Ovary (tissue), 9 donors: ENCODE results near the gene RABGAP1L. TPM values are rescaled to one million over a fixed set of nuclear protein-coding genes. Genes with fewer than 3 reads are reported as not detected.

Experiments used
- DNase-seq, 5 donors: peaks; one replicate each; pipeline ENCODE4 v3.0.0-alpha.2; 2019 to 2020
- H3K27ac ChIP-seq, 2 donors: fragments of 200-600 bp; one replicate each; pipeline versions ENCODE4 v1.5.1 to v1.8.0; 2019 to 2022
- H3K27me3 ChIP-seq: fragments of 200-600 bp; one replicate; pipeline ENCODE4 v1.8.0; 2022
- H3K36me3 ChIP-seq: fragments of 200-600 bp; sonication (generic); one replicate; pipeline ENCODE4 v1.5.1; 2019
- H3K4me1 ChIP-seq: one replicate; pipeline ENCODE4 v1.8.1; 2013; ENCODE audit warnings: mild to moderate bottlenecking, moderate library complexity; ENCODE audit not compliant: insufficient read depth
- H3K4me3 ChIP-seq: fragments of 200-600 bp; sonication (generic); one replicate; pipeline ENCODE4 v1.5.1; 2017
- H3K9me3 ChIP-seq, 2 donors: fragments of 200-600 bp in 1 of 2; sonication (generic) in 1 of 2; one replicate each; pipeline versions ENCODE4 v1.5.1 to v1.8.1; 2013 to 2019; ENCODE audit warnings: mild to moderate bottlenecking in 1 of 2, moderate library complexity in 1 of 2
- CTCF ChIP-seq, 3 donors: fragments of 450-650 bp in 2 of 3; fragments of 200-600 bp in 1 of 3; IDR thresholded peaks; one replicate each; pipeline versions ENCODE4 v1.5.1 to v1.8.0; 2016 to 2022; ENCODE audit warnings: antibody characterized with exemption in 3 of 3, mild to moderate bottlenecking in 1 of 3
- EP300 ChIP-seq: sonication (generic); formaldehyde crosslinking; IDR thresholded peaks from one replicate; pipeline ENCODE4 v1.6.1; 2017; ENCODE audit warnings: antibody characterized with exemption
- POLR2A ChIP-seq: fragments of 450-650 bp; IDR thresholded peaks from one replicate; pipeline ENCODE4 v1.6.1; 2017; ENCODE audit warnings: antibody characterized with exemption, mild to moderate bottlenecking, moderate library complexity
- WGBS, 3 donors: extraction: QIAGEN DNeasy Blood & Tissue Kit in 1 of 3; methylation state at CpG; one replicate each; pipeline versions ENCODE4 v1.1.5 to v1.1.7; 2013 to 2017; 5-methylcytosine and 5-hydroxymethylcytosine counted together
- intact Hi-C, 4 donors: fragments of 100-400 bp; cut with DNase I; formaldehyde crosslinking; loops; one replicate each; pipeline versions ENCODE4 v1.11.0 to v1.15.1; 2022 to 2023
- polyA plus RNA-seq, 2 donors: library from polyadenylated mRNA; stranded (reverse); fragments of 200-250 nt in 1 of 2; fragments of 350-450 nt in 1 of 2; fragmentation: Illumina TruSeq in 1 of 2; extraction: RNeasy Lipid Tissue Mini Kit (QIAGEN cat#74804) in 1 of 2; gene quantifications; one replicate each; pipeline ENCODE4 v1.2.3, GENCODE V29; 2013 to 2014
- total RNA-seq, 7 donors: library from RNA; depleted of rRNA in 2 of 7; stranded (reverse); fragments of >200 nt in 2 of 7; fragmentation: NEBNext Ultra II Directional in 3 of 7; extraction: Animal tissue kit (Norgen Biotek cat#: 25700) in 3 of 7; gene quantifications; one replicate each; pipeline versions ENCODE4 v1.1.0 to v1.2.4, GENCODE V29; 2016 to 2023
- donor health status: DM: no; HTN: no; CAD: no; lungs with moderate emphysema.
- donor health status: DM: no; HTN: no; CAD: no.
- donor health status: Bipolar disorder and iron deficiency.
- donor health status: DM: yes; HTN: yes; CAD: no.
- donor health status: DM: no; HTN: no; CAD: no.
- donor health status: DM: yes; HTN: yes; CAD: no.

RABGAP1L gene
- total and polyA plus RNA-seq, 9 donors, result 17.1 to 56.5 (median 43.6) TPM

DNA sequence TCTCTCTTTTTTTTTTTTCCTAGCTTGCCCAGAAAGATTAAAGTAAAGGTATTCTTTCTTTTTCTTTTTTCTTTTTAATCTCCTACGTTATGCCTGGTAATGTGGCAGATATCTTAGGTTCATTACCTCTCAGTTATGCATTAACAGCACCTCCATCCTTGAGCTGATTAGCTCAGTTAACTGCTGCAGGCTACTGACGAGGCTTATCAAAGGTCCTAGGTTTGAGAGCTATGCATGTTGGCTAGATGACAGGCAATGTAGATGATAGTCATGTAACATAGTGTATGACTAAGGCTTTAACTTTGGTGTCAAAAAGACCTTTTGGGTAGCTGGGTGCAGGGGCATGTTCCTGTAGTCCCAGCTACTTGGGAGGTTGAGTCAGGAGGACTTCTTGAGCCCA lies 786.7 kb downstream of the RABGAP1L start:
- WGBS, 3 donors, result 79 to 94% (median 87%) methylated on average over 2 of the region's 2 CpGs
- Histone ChIP-seq H3K4me1 (peaks cover 4% of the 10 kb centered on the region), H3K36me3 (no peaks in the 10 kb centered on the region), H3K27me3 (no peaks in the 10 kb centered on the region), H3K9me3 (no peaks in the 10 kb centered on the region), H3K27ac (no peak overlapping the region), H3K4me3 (no peak overlapping the region)
- DNase-seq, result no peak
- no peak for TF ChIP-seq CTCF (IDR thresholded peaks at IDR 0.05)
- TF ChIP-seq EP300, result no peak
- TF ChIP-seq POLR2A, result no peak
- intact Hi-C loops, result no loop called here

- DNase-seq, result no peak
- no peak for TF ChIP-seq CTCF (IDR thresholded peaks at IDR 0.05)
- TF ChIP-seq EP300, result no peak
- TF ChIP-seq POLR2A, result no peak
- H3K27me3 ChIP-seq, result no peaks in the 10 kb centered on the region
- H3K36me3 ChIP-seq, result no peaks in the 10 kb centered on the region
- intact Hi-C loops, result no loop called here
- H3K4me1 ChIP-seq, result peaks cover under 1% of the 10 kb centered on the region
- no peaks in the 10 kb centered on the region for H3K9me3 ChIP-seq
- H3K4me3 ChIP-seq, result no peak overlapping the region
- 88 to 100% (median 95%) methylated on average over 1 of the region's 1 CpG for WGBS, 3 donors
- H3K27ac ChIP-seq, result no peak overlapping the region
These were observed 789.7 kb downstream of the RABGAP1L start for GRCh38 chr1:174949061-174949460.

DNA sequence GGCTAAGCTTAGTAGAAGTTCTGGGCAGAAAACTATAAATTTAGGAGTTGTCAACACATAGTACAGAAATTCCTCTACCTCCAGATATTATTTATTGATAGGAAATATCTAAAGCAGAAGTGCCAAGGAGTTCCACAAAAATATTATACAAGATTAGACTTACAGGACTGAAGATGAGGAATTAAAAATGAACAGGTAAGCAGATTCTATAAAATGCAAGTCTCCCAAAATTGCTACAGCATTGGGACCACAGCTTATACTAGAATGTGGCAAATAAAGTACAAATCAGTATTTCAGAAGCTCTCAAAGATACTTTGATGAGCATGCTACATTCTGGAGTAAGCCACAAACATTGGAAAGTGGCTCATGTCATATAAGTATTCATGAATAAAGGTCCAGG lies 790.3 kb downstream of the RABGAP1L start:
- H3K4me3 ChIP-seq, result no peak overlapping the region
- TF ChIP-seq POLR2A, result no peak
- no peak for TF ChIP-seq EP300
- TF ChIP-seq CTCF (IDR thresholded peaks at IDR 0.05), result no peak
- DNase-seq, result no peak

GRCh38 chr1:174953285-174954072 lies 794.2 kb downstream of the RABGAP1L start:
- intact Hi-C loops, result no loop called here
- no peak for DNase-seq
- no peak overlapping the region for H3K4me3 ChIP-seq
- H3K9me3 ChIP-seq, result no peaks in the 10 kb centered on the region
- H3K36me3 ChIP-seq, result no peaks in the 10 kb centered on the region
- peaks cover 2% of the 10 kb centered on the region for H3K4me1 ChIP-seq
- H3K27ac ChIP-seq, result peak overlapping the region in 1 of 2 donors; percentile 34
- WGBS, 3 donors, result 35 to 47% (median 44%) methylated on average over 11 of the region's 11 CpGs
- TF ChIP-seq CTCF (IDR thresholded peaks at IDR 0.05) (no peak), POLR2A (no peak), EP300 (no peak)
- no peaks in the 10 kb centered on the region for H3K27me3 ChIP-seq

More for the DNA sequence above, 790.3 kb downstream of the RABGAP1L start:
- H3K4me1 ChIP-seq, result peaks cover 1% of the 10 kb centered on the region
- H3K27ac ChIP-seq, result no peak overlapping the region
- H3K9me3 ChIP-seq, result no peaks in the 10 kb centered on the region
- intact Hi-C loops, result no loop called here
- H3K27me3 ChIP-seq, result no peaks in the 10 kb centered on the region
- no peaks in the 10 kb centered on the region for H3K36me3 ChIP-seq
